Fibroblast of lung (primary cell): ENCODE measurements around the gene SDCCAG8. TPM values are rescaled to one million over a fixed set of nuclear protein-coding genes. Genes with fewer than 3 reads are reported as not detected.

Experiments
- DNase-seq, 2 donors: peaks; one replicate each; pipeline versions ENCODE4 v3.0.0 to v3.0.0-alpha.2; 2010; ENCODE audit warnings: low read depth in 2 of 2
- H2AFZ ChIP-seq: 2 replicates; pipeline ENCODE4 v1.5.1; 2012; ENCODE audit warnings: low read length, control low read depth, inconsistent platforms
- H3K27ac ChIP-seq: 2 replicates; pipeline ENCODE4 v1.5.1; 2011; ENCODE audit warnings: low read length, control low read depth; ENCODE audit not compliant: insufficient read depth
- H3K27me3 ChIP-seq: 2 replicates; pipeline ENCODE4 v1.5.1; 2011; ENCODE audit warnings: mild to moderate bottlenecking, low read length; ENCODE audit not compliant: control insufficient read depth, insufficient read depth
- H3K36me3 ChIP-seq: 2 replicates; pipeline ENCODE4 v1.5.1; 2011; ENCODE audit warnings: low read length; ENCODE audit not compliant: control insufficient read depth, insufficient read depth
- H3K4me1 ChIP-seq: 2 replicates; pipeline ENCODE4 v1.5.1; 2011; ENCODE audit warnings: low read length; ENCODE audit not compliant: control insufficient read depth, insufficient read depth; ENCODE audit errors: extremely low read depth
- H3K4me2 ChIP-seq: 2 replicates; pipeline ENCODE4 v1.5.1; 2011; ENCODE audit warnings: low read length, control low read depth; ENCODE audit not compliant: insufficient read depth; ENCODE audit errors: extremely low read depth
- H3K4me3 ChIP-seq, 4 experiments: fragments of 200-600 bp in 1 of 4; sonication (generic) in 1 of 4; replicated peaks in 1 of 4; 2 replicates each; pipeline ENCODE4 v1.5.1; 2011 to 2016; ENCODE audit warnings: low read length in 4 of 4, low read depth in 3 of 4, mild to moderate bottlenecking in 3 of 4, control low read depth in 2 of 4, inconsistent platforms in 1 of 4, mixed read lengths in 1 of 4; ENCODE audit not compliant: insufficient read depth in 1 of 4; ENCODE audit errors: control extremely low read depth in 1 of 4
- H3K79me2 ChIP-seq: 2 replicates; pipeline ENCODE4 v1.5.1; 2012; ENCODE audit warnings: mild to moderate bottlenecking, low read length, inconsistent platforms; ENCODE audit not compliant: control insufficient read depth, insufficient read depth
- H3K9ac ChIP-seq: 2 replicates; pipeline ENCODE4 v1.5.1; 2011; ENCODE audit warnings: mild to moderate bottlenecking, low read length, control low read depth; ENCODE audit not compliant: insufficient read depth
- H3K9me3 ChIP-seq: 2 replicates; pipeline ENCODE4 v1.5.1; 2012; ENCODE audit warnings: low read depth, low read length; ENCODE audit not compliant: control insufficient read depth, insufficient read depth
- H4K20me1 ChIP-seq: 2 replicates; pipeline ENCODE4 v1.5.1; 2011; ENCODE audit warnings: low read length; ENCODE audit not compliant: control insufficient read depth, insufficient read depth; ENCODE audit errors: extremely low read depth
- CTCF ChIP-seq, 2 donors: IDR thresholded peaks in 1 of 2; conservative IDR thresholded peaks in 1 of 2; 1 replicate in 1 of 2; 2 replicates in 1 of 2; pipeline ENCODE4 v1.5.1; 2011 to 2012; ENCODE audit warnings: low read length in 2 of 2, control low read depth in 1 of 2, inconsistent platforms in 1 of 2, low read depth in 1 of 2, mild to moderate bottlenecking in 1 of 2
- EZH2 ChIP-seq: IDR thresholded peaks from 2 replicates; pipeline ENCODE4 v1.5.1; 2012; ENCODE audit warnings: low read length, control low read depth, mild to moderate bottlenecking; ENCODE audit errors: missing control alignments
- polyA plus RNA-seq, 2 donors: library from polyadenylated mRNA; depleted of rRNA in 1 of 2; stranded (reverse) in 1 of 2; unstranded in 1 of 2; fragments of >200 nt; gene quantifications; 2 replicates each; pipeline ENCODE4 v1.2.1, GENCODE V29; 2011 to 2012; ENCODE audit warnings: missing spikeins in 1 of 2
- total RNA-seq: library from RNA; depleted of rRNA; stranded (reverse); fragments of >200 nt; gene quantifications from 2 replicates; pipeline ENCODE4 v1.2.1, GENCODE V29; 2014

Gene SDCCAG8
- total and polyA plus RNA-seq, 2 donors (not counting 1 experiment from before 2014, with no cell fraction given): 34.8 to 53.2 TPM

- Histone ChIP-seq H3K79me2 (no peaks in the 10 kb centered on the region), H4K20me1 (no peaks in the 10 kb centered on the region), H3K4me2 (no peak overlapping the region), H3K27ac (no peak overlapping the region), H3K4me1 (peaks cover 4% of the 10 kb centered on the region), H2AFZ (no peak overlapping the region), H3K4me3 (no peak overlapping the region), H3K9me3 (no peaks in the 10 kb centered on the region), H3K27me3 (no peaks in the 10 kb centered on the region), H3K36me3 (no peaks in the 10 kb centered on the region), H3K9ac (no peak overlapping the region)
- TF ChIP-seq EZH2 (no peak), CTCF (conservative IDR thresholded peaks at IDR 0.05 in 1 of 2, IDR thresholded peaks at IDR 0.05 in 1 of 2; ENCODE audit: low read depth in 1 of 2, low read length in 2 of 2) (no peak)
- no peak for DNase-seq
These were observed 150.6 kb downstream of the SDCCAG8 start for GRCh38 chr1:243406424-243406823.

- H3K4me1 ChIP-seq: peaks cover 4% of the 10 kb centered on the region
- TF ChIP-seq CTCF (conservative IDR thresholded peaks at IDR 0.05 in 1 of 2, IDR thresholded peaks at IDR 0.05 in 1 of 2; ENCODE audit: low read depth in 1 of 2, low read length in 2 of 2): no peak
- no peak for TF ChIP-seq EZH2
- H3K4me2 ChIP-seq: peak overlapping the region; percentile 46
- no peaks in the 10 kb centered on the region for H3K9me3 ChIP-seq
- H3K36me3 ChIP-seq: no peaks in the 10 kb centered on the region
- H3K27me3 ChIP-seq: no peaks in the 10 kb centered on the region
- no peaks in the 10 kb centered on the region for H4K20me1 ChIP-seq
- H3K27ac ChIP-seq: no peak overlapping the region
- DNase-seq: peak; percentile 37 to 76
- no peak overlapping the region for H3K4me3 ChIP-seq
- H2AFZ ChIP-seq: no peak overlapping the region
- no peak overlapping the region for H3K9ac ChIP-seq
- no peaks in the 10 kb centered on the region for H3K79me2 ChIP-seq
These were observed 151.6 kb downstream of the SDCCAG8 start for GRCh38 chr1:243407284-243408018.

GRCh38 chr1:243408479-243408878 lies 152.6 kb downstream of the SDCCAG8 start:
- TF ChIP-seq EZH2: no peak
- TF ChIP-seq CTCF (conservative IDR thresholded peaks at IDR 0.05 in 1 of 2, IDR thresholded peaks at IDR 0.05 in 1 of 2; ENCODE audit: low read depth in 1 of 2, low read length in 2 of 2): no peak
- H3K9ac ChIP-seq: no peak overlapping the region
- H3K36me3 ChIP-seq: no peaks in the 10 kb centered on the region
- H3K9me3 ChIP-seq: no peaks in the 10 kb centered on the region
- no peak overlapping the region for H3K27ac ChIP-seq
- H3K27me3 ChIP-seq: no peaks in the 10 kb centered on the region
- no peak for DNase-seq
- no peak overlapping the region for H3K4me2 ChIP-seq
- no peak overlapping the region for H2AFZ ChIP-seq
- H3K4me3 ChIP-seq: no peak overlapping the region
- H3K4me1 ChIP-seq: peaks cover 4% of the 10 kb centered on the region
- H4K20me1 ChIP-seq: no peaks in the 10 kb centered on the region
- no peaks in the 10 kb centered on the region for H3K79me2 ChIP-seq
